ENCODE results near the gene UTF1. TPM values are rescaled to one million over a fixed set of nuclear protein-coding genes. Genes with fewer than 3 reads are reported as not detected.

The UTF1 gene
- total and polyA plus RNA-seq, 10 donors, result 0.10 to 0.54 (median 0.32) TPM; not detected in 4

DNA sequence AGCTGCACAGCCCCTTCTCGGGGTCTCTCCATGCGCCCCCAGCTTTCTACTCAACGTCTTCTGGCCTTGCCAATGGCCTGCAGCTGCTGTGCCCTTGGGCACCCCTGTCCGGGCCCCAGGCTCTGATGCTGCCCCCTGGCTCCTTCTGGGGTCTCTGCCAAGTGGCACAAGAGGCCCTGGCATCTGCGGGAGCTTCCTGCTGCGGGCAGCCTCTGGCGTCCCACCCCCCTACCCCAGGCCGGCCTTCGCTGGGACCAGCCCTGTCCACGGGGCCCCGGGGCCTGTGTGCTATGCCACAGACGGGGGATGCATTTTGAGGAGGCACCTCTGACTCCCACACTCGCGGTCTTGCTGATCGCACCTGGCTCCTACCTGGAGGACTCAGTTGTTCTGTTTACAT lies 10.0 kb downstream of the UTF1 start:
- H3K4me1 ChIP-seq, result peaks cover 19 to 65% (median 48%) of the 10 kb centered on the region in 6 donors
- no peak for TF ChIP-seq POLR2AphosphoS5 (IDR thresholded peaks at IDR 0.05)
- TF ChIP-seq, protein P1, sequence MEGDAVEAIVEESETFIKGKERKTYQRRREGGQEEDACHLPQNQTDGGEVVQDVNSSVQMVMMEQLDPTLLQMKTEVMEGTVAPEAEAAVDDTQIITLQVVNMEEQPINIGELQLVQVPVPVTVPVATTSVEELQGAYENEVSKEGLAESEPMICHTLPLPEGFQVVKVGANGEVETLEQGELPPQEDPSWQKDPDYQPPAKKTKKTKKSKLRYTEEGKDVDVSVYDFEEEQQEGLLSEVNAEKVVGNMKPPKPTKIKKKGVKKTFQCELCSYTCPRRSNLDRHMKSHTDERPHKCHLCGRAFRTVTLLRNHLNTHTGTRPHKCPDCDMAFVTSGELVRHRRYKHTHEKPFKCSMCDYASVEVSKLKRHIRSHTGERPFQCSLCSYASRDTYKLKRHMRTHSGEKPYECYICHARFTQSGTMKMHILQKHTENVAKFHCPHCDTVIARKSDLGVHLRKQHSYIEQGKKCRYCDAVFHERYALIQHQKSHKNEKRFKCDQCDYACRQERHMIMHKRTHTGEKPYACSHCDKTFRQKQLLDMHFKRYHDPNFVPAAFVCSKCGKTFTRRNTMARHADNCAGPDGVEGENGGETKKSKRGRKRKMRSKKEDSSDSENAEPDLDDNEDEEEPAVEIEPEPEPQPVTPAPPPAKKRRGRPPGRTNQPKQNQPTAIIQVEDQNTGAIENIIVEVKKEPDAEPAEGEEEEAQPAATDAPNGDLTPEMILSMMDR (IDR thresholded peaks at IDR 0.05 in 8 of 11, conservative IDR thresholded peaks at IDR 0.05 in 3 of 11), result no peak
- no peak for TF ChIP-seq POLR2A (IDR thresholded peaks at IDR 0.05)
- 53 to 62% (median 56%) methylated on average over 10 to 15 of the region's 15 CpGs for WGBS, 5 donors
- no peak for DNase-seq
- H3K27ac ChIP-seq, result no peak overlapping the region
- no peaks in the 10 kb centered on the region for H3K36me3 ChIP-seq
- intact Hi-C loops (cut with DNase I; ENCODE audit: low total_unique reads), result no loop called here
- H3K27me3 ChIP-seq (replicated peaks in 1 of 7), result peaks cover 2 to 97% (median 56%) of the 10 kb centered on the region in 7 donors
- H3K4me3 ChIP-seq, result no peak overlapping the region
- no peaks in the 10 kb centered on the region for H3K9me3 ChIP-seq

DNA sequence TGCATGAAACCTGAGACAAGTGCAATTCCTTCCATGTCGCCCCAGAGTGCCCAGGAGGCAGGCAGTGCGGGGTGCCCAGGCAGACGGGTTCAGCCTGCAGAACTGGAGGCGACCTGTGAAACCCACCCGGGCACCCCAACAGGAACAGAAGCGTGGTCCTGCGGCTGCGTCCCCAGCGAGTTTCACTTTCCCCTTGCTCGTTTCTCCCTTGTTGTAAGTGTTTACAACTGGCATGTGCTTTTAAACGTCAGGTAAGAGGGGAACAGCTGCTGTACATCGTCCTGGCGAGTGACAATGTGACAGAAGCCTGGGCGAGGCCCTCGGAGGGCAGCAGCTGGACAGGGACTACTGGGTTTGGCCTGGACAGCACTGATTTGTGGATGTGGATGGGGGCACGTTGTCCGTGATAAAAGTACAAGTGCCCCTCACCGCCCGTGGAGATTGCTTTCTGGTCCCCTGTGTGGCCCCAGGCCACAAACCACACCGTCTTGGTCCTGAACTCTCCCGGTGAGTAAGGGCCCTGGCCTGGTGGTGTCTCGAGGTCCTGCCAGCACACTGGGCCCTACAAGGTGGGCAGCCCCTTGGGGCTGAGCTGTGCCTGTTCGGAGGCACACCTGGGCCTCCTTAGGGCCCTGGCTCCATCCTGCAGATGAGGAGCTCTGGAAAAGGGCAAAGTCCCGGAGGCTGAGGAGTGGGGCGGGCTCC lies 11.6 kb downstream of the UTF1 start:
- Histone ChIP-seq H3K4me3 (peak overlapping the region; percentile 22 to 72 (median 36)), H3K9me3 (no peaks in the 10 kb centered on the region), H3K27me3 (replicated peaks in 1 of 7) (peaks cover 2 to 97% (median 46%) of the 10 kb centered on the region in 7 donors), H3K36me3 (no peaks in the 10 kb centered on the region), H3K4me1 (peaks cover 11 to 48% (median 32%) of the 10 kb centered on the region in 6 donors), H3K27ac (peak overlapping the region in 2 of 8 donors; percentile 14 to 55)
- WGBS, 5 donors, result 33 to 43% (median 40%) methylated on average over 19 to 25 of the region's 25 CpGs
- no peak for DNase-seq
- intact Hi-C loops (cut with DNase I; ENCODE audit: low total_unique reads), result no loop called here
- TF ChIP-seq POLR2AphosphoS5 (IDR thresholded peaks at IDR 0.05) (no peak), POLR2A (IDR thresholded peaks at IDR 0.05) (no peak)
- TF ChIP-seq, protein P1 (IDR thresholded peaks at IDR 0.05 in 8 of 11, conservative IDR thresholded peaks at IDR 0.05 in 3 of 11), result no peak

DNA sequence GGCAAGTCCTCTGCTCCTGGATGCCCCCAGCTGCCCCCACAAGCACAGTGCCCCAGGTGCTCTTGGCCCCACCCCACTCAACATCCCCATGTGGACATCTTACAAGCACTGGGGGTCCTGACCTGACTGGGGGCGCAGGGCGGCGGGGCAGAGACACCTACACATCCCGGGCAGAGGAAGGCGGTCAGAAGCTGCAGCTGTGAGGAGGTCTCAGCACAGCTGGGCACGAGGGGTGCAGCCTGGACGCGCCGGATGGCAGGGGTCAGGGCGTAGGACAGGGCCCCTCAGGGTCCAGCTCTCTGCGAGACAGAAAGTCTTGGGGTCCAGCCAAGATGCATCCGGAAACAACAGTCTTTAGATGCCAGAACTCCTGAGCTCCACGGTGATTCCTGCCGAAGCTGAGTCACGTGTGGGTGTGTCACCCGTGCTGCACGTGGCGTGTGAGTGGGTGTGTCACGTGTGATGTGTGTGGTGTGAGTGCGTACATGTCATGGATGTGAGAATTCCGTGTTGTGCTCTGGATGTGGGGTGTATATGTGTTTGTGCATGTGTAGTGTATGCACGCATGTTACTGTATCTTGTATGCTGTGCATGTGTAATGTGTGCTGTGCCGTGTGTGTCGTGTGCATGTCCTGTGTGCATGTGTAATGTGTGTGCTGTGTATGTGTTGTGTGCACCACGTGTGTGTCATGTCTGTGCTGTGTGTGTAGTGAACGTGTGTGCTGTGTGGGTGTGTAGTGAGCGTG lies 12.8 kb downstream of the UTF1 start:
- peaks cover 2 to 97% (median 46%) of the 10 kb centered on the region in 7 donors for H3K27me3 ChIP-seq (replicated peaks in 1 of 7)
- DNase-seq, result no peak

More for the DNA sequence above, 12.8 kb downstream of the UTF1 start:
- 83 to 90% (median 84%) methylated on average over 24 to 27 of the region's 27 CpGs for WGBS, 5 donors
- intact Hi-C loops (cut with DNase I; ENCODE audit: low total_unique reads), result no loop called here
- H3K36me3 ChIP-seq, result no peaks in the 10 kb centered on the region
- H3K27ac ChIP-seq, result no peak overlapping the region
- peaks cover 3 to 41% (median 21%) of the 10 kb centered on the region in 6 donors for H3K4me1 ChIP-seq
- no peaks in the 10 kb centered on the region for H3K9me3 ChIP-seq
- H3K4me3 ChIP-seq, result no peak overlapping the region
- TF ChIP-seq POLR2AphosphoS5 (IDR thresholded peaks at IDR 0.05) (no peak), POLR2A (IDR thresholded peaks at IDR 0.05) (no peak)
- TF ChIP-seq, protein P1 (IDR thresholded peaks at IDR 0.05 in 8 of 11, conservative IDR thresholded peaks at IDR 0.05 in 3 of 11), result no peak
